Activated CD8-positive, alpha-beta memory T cell treated with anti-CD3 and anti-CD28 coated beads, Interleukin-2, amount 50 U/mL, for 48 hours (primary cell): ENCODE data around the gene CNNM3.
"Not testable (repeated sequence)": the region's sequence is repeated elsewhere in the genome, so short reads cannot be mapped to it uniquely, and the experiment has no call there.

Source experiments
- DNase-seq: peaks from one replicate; pipeline ENCODE4 v3.0.0-alpha.2; 2020

The CNNM3 gene

GRCh38 chr2:96842600-96842999 is 26.5 kb downstream of the CNNM3 start:
- no peak for DNase-seq

GRCh38 chr2:96843538-96844268 is 27.6 kb downstream of the CNNM3 start, which contains the start of gene ANKRD23:
ANKRD23 (minus strand) TSS chr2:96844021; CDS start chr2:96843992, 29 bp downstream.
- no peak for DNase-seq

GRCh38 chr2:96844405-96844808 is 28.3 kb downstream of the CNNM3 start:
- DNase-seq = peak; percentile 52

- DNase-seq = no peak
Measured at GRCh38 chr2:96846825-96847224, 30.8 kb downstream of the CNNM3 start.

- no peak for DNase-seq
Measured at GRCh38 chr2:96847586-96847985, 31.5 kb downstream of the CNNM3 start.

GRCh38 chr2:96848264-96848663 is 32.2 kb downstream of the CNNM3 start:
- no peak for DNase-seq

- DNase-seq = no peak
Measured at GRCh38 chr2:96852667-96853066, 36.6 kb downstream of the CNNM3 start.

GRCh38 chr2:96853321-96853720 is 37.3 kb downstream of the CNNM3 start:
- no peak for DNase-seq

GRCh38 chr2:96856776-96857666 is 41.0 kb downstream of the CNNM3 start:
- DNase-seq = peak; percentile 75

- DNase-seq = peak; percentile 96
Measured at GRCh38 chr2:96857667-96858372, 41.8 kb downstream of the CNNM3 start, which contains the start of gene ANKRD39. ANKRD39 (minus strand) TSS chr2:96858016; CDS start chr2:96857987, 29 bp downstream.

- peak; percentile 56 for DNase-seq
Measured at GRCh38 chr2:96859099-96859649, 43.1 kb downstream of the CNNM3 start.

GRCh38 chr2:96859681-96860064 is 43.6 kb downstream of the CNNM3 start:
- DNase-seq = no peak

GRCh38 chr2:96860065-96861029 is 44.3 kb downstream of the CNNM3 start:
- peak; percentile 72 for DNase-seq

- DNase-seq = no peak
Measured at GRCh38 chr2:96861074-96861473, 45.0 kb downstream of the CNNM3 start.

- DNase-seq = not testable (repeated sequence)
Measured at GRCh38 chr2:96863056-96863455, 47.0 kb downstream of the CNNM3 start.

- DNase-seq = no peak
Measured at GRCh38 chr2:96863575-96864342, 47.7 kb downstream of the CNNM3 start.

GRCh38 chr2:96864343-96865091 is 48.4 kb downstream of the CNNM3 start:
- DNase-seq = no peak

GRCh38 chr2:96865654-96866053 is 49.6 kb downstream of the CNNM3 start:
- DNase-seq = no peak

- DNase-seq = no peak
Measured at GRCh38 chr2:96866149-96866548, 50.1 kb downstream of the CNNM3 start.

GRCh38 chr2:96866586-96866985 is 50.5 kb downstream of the CNNM3 start:
- no peak for DNase-seq
